ENCODE measurements around the gene CDKN2C.
A peak's percentile ranks its signal among the peaks of the same experiment; 100 is the strongest.
"Not testable (repeated sequence)": the region's sequence is repeated elsewhere in the genome, so short reads cannot be mapped to it uniquely, and the experiment has no call there.

CDKN2C gene

DNA sequence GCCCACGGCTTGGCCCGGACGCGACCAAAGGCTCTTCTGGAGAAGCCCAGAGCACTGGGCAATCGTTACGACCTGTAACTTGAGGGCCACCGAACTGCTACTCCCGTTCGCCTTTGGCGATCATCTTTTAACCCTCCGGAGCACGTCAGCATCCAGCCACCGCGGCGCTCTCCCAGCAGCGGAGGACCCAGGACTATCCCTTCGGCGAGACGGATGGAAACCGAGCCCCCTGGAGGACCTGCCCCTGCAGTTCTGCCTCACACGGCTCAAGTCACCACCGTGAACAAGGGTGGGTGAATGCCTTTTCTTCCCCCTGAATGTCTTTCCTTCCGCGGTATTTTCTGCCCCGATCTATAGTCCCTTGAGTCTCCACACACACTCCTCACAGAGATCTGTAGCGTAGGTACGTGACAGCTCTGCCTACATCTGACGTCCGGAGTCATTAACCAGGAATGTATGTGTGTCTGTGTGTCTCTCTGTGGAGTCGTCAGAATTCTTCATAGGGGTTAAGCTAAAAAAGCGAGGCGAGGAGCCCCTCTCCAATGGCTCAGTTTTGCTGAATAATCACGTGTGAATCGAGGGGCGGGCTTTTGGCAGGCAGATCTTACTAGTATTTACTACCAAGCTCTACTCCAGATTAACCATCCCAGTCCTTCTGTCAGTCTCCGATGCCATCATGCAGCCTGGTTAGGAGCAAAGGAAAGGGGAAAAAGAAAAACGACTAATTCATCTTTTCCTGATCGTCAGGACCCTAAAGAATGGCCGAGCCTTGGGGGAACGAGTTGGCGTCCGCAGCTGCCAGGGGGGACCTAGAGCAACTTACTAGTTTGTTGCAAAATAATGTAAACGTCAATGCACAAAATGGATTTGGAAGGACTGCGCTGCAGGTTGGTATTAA is at the start of gene CDKN2C:
CDKN2C (plus strand) TSS at position 635 of the 898 bp plus-strand sequence; CDS start at position 759, 124 bp downstream.
- peak; percentile 93 for DNase-seq

DNA sequence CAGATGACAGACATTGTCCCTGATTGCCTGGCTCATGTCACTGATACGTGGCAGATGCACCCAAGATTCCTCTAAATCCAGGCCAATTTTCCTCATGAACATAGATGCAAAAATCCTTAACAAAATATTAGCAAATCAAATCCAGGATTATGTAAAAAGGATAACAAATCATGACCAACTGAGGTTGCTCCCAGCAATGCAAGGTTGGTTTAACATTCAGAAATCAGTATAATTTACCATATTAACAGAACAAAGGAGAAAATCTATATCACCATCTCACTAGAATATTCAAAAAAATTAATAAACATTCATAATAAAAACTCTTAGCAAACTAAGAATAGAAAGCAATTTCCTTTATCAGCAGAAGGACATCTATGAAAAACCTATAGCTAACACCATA is 49.6 kb upstream of the CDKN2C start:
- no peak for DNase-seq

DNA sequence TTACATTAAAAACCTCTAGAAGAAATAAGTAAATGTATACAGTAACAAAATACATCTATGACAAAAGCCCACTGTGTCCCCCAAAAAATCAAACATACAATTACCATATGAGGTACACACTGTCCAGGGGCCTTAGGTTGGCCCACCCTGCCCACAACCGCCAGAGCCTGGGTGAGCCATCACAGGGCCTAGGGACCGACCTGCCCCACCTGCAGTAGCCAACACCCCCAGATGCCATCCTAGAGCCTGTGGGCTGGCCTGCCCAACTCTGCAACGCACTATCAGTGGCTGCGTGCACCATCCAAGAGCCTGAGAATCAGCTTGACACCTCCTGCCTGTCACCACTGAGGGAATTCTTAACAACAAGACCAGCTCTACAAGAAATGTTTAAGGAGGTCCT is 49.0 kb upstream of the CDKN2C start:
- DNase-seq = no peak

DNA sequence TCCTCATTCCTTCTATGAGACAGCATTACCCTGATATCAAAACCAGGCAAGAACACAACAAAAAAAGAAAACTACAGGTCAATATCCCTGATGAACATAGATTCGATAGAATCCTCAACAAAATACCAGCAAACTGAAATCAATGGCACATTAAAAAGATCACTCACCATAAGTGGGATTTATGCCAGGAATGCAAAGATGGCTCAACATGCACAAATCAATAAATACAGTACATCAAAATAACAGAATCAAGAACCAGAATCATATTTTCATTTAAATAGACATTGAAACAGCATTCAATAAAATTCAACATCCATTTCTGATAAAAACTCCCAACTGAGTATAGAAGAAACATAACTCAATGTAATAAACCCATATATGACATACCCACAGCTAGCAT is 46.5 kb upstream of the CDKN2C start:
- DNase-seq = no peak

DNA sequence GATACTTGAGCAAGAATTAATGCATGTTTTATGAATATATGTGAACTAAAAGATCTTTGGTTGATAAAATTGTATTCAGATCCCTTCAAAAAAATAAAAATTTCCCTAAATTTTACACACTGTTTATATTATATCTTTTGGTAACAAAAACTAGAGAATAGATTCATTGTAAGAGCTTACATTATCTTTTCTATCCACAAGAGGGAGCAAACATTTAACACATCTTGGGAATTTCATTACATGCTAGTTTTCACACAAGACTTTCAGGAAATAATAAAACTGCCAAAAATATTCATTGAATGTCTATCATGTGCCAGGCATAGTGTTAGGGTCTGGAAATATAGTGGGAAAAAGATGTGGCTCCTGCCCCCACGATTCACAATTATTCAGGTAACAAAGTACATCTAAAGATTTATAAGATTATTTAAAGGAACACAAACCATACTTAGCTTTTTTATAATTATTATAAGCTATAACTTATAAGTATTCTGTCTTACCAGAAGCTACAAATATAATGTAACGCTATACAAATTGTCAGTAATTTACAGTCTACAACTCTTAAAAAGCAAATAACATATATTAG is 40.6 kb upstream of the CDKN2C start:
- peak; percentile 26 for DNase-seq

DNA sequence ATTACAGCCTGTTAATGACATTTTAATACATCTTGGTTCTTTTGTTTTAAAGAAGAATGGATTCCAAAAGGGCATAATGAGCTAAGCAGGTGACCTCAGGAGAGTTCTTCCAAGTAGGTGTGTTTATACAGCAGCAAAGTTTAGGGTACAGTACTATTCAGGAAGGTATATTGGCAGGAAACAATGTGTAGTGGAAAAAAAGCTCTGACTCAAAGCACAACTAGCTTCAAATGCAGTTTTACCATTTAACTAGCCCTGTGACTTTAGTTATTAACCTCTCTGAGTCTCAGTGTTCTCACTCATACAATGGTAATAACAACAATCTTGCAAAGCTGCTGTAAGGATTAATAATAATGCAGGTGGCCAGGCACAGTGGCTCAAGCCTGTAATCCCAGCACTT is 39.9 kb upstream of the CDKN2C start:
- no peak for DNase-seq

DNA sequence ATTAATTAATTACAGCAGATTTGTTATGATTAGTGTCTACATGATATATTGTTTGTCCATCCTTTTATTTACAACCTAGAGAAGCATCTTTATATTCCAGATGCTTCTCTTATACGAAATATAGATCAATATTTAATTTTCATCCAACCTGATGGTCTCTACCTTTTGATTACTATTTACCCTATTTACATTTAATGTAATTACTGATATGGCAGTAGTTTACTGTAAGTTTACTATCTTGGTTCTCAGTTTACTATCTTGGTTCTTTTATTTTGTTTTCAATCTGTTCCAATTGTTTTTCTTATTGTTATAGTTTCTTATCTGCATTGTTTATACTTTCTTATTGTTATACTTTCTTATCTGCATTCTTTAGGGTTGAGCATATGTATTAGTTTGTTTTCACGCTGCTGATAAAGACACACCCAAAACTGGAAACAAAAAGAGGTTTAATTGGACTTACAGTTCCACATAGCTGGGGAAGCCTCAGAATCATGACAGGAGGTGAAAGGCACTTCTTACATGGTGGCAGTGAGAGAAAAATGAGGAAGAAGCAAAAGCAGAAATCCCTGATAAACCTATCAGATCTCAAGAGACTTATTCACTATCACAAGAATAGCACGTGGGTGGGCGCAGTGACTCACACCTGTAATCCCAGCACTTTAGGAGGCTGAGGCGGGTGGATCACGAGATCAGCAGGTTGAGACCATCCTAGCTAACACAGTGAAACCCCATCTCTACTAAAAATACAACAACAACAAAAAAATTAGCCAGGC is 38.9 kb upstream of the CDKN2C start:
- DNase-seq = no peak

DNA sequence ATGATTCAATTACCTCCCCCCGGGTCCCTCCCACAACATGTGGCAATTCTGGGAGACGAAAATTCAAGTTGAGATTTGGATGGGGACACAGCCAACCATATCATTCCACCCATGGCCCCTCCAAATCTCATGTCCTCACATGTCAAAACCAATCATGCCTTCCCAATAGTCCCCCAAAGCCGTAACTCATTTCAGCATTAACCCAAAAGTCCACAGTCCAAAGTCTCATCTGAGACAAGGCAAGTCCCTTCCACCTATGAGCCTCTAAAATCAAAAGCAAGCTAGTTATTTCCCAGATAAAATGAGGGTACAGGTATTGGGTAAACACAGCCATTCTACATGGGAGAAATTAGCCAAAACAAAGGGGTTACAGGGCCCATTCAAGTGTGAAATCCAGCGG is 38.0 kb upstream of the CDKN2C start:
- not testable (repeated sequence) for DNase-seq

GRCh38 chr1:50933770-50934169 is 36.3 kb upstream of the CDKN2C start:
- not testable (repeated sequence) for DNase-seq

- DNase-seq = no peak
Measured at GRCh38 chr1:50934838-50935237, 35.2 kb upstream of the CDKN2C start.

GRCh38 chr1:50935276-50935675 is 34.8 kb upstream of the CDKN2C start:
- not testable (repeated sequence) for DNase-seq

GRCh38 chr1:50936321-50936720 is 33.7 kb upstream of the CDKN2C start:
- no peak for DNase-seq

DNA sequence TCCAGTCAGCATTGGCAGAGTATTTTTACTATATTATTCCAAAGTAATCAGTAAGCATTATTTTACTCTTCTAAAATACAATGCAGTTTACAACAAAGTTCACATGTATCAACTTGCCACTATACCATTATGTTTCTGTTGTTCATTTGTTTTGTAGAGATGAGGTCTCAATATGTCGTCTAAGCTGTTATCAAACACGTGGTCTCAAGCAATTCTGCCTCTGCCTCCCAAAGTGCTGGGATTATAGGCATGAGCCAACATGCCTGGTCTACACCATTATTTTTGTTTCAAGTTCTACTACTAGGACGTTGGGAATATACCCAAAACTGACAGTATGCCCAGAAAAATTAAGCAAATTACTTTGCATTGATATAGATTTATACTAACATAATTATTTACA is 29.8 kb upstream of the CDKN2C start:
- DNase-seq = no peak

GRCh38 chr1:50942334-50942733 is 27.7 kb upstream of the CDKN2C start:
- no peak for DNase-seq

DNA sequence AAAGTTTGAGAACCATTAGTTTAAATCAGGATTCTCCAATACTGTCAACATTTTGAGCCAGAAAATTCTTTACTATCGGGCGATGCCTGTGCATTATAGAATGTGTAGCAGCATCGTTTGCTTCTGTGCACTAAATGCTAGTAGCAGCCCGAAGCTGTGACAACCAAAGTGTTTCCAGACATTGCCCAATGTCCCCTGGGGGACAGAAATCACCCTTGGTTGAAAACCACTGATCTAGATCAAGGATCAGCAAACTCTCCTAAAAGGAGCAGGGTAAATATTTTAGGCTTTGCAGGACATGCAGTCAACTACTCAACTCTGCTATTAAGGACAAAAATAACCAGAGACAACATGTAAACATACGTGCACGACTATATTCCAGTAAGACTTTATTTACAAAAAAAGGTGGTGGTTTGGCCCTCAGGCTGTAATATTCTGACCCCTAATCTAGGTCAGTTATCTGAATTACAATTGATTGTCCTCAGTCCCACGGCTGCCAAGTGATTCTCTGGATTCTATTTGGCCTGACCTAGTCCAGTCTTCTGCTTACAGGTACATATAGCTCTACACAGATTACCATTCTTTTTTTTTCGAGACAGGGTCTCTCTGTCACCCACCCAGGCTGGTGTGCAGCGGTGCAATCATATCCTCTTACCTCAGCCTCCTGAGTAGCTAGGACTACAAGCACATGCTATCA is 20.6 kb upstream of the CDKN2C start:
- no peak for DNase-seq

DNA sequence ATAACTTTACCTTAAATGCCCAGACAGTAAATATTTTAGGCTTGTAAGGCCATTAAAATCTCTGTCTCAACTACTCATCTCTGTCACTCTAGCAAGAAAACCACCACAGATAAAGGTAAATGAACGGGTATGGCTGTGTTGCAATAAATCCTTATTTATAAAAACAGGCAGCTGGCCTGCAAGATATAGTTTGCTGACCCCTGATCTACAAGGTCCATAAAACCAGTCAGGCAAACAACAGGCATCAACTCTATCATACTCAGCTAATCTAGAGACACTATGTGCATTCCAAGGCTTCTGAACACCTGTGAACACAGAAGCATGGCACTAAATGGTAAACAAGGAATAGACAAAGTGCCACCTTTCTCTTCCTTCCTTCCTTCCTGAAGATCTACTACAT is 19.6 kb upstream of the CDKN2C start:
- no peak for DNase-seq

DNA sequence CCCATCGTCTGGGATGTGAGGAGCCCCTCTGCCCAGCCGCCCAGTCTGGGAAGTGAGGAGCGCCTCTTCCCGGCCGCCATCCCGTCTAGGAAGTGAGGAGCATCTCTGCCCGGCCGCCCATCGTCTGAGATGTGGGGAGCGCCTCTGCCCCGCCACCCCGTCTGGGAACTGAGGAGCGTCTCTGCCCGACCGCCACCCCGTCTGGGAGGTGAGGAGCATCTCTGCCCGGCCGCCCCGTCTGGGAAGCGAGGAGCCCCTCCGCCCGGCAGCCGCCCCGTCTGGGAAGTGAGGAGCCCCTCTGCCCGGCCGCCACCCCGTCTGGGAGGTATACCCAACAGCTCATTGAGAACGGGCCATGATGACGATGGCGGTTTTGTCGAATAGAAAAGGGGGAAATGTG is 17.5 kb upstream of the CDKN2C start:
- not testable (repeated sequence) for DNase-seq

GRCh38 chr1:50955116-50955515 is 14.9 kb upstream of the CDKN2C start:
- DNase-seq = no peak

GRCh38 chr1:50959303-50959912 is 10.6 kb upstream of the CDKN2C start:
- peak; percentile 34 for DNase-seq

DNA sequence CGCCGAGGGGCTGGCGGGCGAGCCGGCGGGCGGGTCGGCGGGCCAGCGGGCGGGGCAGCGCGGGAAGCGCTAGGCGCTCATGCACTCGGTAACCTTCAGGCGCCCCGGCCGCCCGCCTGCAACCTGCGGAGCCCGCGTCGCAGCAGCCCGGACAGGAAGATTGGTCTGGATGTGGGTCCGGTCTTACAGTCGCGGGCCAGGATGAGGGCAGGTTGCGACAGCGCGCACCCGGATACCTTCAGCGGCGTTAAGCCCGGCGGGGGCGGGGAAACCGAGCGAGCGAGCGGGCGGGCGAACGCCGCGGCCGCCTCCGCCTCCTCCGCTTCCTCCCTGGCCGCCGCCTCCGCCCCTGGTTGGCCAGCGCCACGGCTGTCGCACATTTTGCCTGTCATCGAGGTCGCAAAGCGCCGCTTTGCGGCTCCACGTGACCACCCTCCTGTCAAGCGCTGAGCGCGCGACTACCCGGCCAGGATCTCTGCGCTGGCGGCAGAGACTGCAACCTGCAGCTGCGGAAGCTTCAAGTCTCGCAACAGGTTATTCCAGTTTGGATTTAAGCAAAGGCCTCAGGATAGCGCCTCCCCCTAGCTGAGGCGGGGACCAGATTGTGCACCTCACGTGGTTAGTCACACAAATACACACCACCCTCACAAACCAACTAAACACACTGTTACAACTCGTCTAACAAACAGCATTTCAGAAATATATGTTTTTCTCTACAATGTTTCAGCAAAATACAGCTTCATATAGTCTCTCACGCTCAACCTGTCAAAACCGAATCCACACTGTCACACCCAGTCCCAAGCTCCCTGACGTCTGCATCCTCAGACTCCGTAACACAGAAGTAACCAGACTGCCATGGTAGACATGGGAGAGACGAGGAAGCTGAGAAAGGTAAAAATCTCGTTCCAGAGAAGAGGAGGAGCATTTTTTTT is 9.9 kb upstream of the CDKN2C start, which contains the start of gene FAF1:
FAF1 (minus strand) TSS at position 355 of the 932 bp plus-strand sequence. CDS start 456 bp downstream, outside the sequence.
- DNase-seq = peak; percentile 95

- no peak for DNase-seq
Measured at GRCh38 chr1:50964863-50965262, 5.2 kb upstream of the CDKN2C start.

Data from fibroblast of skin of right quadriceps (primary cell).